Measurements from ENCODE around the gene ARMC2.

The ARMC2 gene

GRCh38 chr6:108870357-108870756 is 22.1 kb downstream of the ARMC2 start:
- Mint-ChIP-seq H3K4me1 (ENCODE audit: low read depth) (peaks cover 46% of the 10 kb centered on the region), H3K9me3 (no peaks in the 10 kb centered on the region), H3K27me3 (peaks cover 22% of the 10 kb centered on the region), H3K36me3 (ENCODE audit: low read depth) (peaks cover 19% of the 10 kb centered on the region), H3K4me3 (no peak overlapping the region), H3K27ac (peak overlapping the region; percentile 5)
- intact Hi-C loops (cut with micrococcal nuclease): no loop called here

DNA sequence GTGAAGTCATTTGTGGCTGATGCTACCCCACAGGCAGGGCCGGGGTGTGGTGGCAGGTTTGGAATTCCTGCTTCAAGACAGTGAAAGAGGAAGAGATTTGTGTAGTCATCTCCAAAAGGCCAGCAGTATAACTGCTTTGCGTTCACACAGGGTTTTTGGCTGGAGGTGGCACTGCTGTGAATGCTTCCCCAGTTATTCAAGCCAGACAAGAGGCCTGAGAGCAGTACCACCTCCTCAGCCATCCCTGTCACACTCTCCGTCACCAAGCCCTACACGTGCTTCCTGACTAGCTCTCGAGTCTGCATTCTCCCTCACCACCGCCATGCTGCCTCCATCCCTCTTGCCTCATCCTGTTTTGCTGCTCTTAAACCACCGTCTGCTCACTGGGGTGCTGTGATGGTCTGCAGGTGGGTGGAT is 23.9 kb downstream of the ARMC2 start:
- Mint-ChIP-seq H3K9me3 (no peaks in the 10 kb centered on the region), H3K27me3 (peaks cover 23% of the 10 kb centered on the region), H3K36me3 (ENCODE audit: low read depth) (peaks cover 19% of the 10 kb centered on the region), H3K4me3 (no peak overlapping the region), H3K4me1 (ENCODE audit: low read depth) (peaks cover 45% of the 10 kb centered on the region), H3K27ac (peak overlapping the region; percentile 12)
- intact Hi-C loops (cut with micrococcal nuclease): no loop called here

GRCh38 chr6:108872575-108872974 is 24.4 kb downstream of the ARMC2 start:
- Mint-ChIP-seq H3K27ac (peak overlapping the region; percentile 12), H3K4me1 (ENCODE audit: low read depth) (peaks cover 45% of the 10 kb centered on the region), H3K4me3 (no peak overlapping the region), H3K9me3 (no peaks in the 10 kb centered on the region), H3K36me3 (ENCODE audit: low read depth) (peaks cover 20% of the 10 kb centered on the region), H3K27me3 (peaks cover 25% of the 10 kb centered on the region)
- intact Hi-C loops (cut with micrococcal nuclease): no loop called here

DNA sequence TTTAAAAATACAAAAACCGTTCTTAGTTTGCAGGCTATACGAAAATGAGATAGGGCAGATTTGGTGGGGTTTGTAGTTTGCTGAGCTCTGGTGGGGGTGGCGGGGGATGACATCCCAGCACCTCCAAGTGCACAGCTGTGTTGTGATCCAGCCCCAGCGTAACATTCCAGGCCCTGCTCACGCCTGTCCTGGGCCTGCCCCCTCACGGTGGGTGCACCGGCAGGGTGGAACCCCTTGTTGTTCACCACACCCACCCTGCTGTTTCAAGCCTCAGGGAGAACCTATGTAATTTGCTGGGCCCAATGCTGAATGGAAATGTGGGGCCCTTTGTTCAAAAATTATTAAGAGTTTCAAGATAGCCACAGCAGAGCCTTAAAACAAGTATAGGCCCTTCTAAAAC is 25.0 kb downstream of the ARMC2 start:
- Mint-ChIP-seq H3K4me1 (ENCODE audit: low read depth) (peaks cover 45% of the 10 kb centered on the region), H3K36me3 (ENCODE audit: low read depth) (peaks cover 27% of the 10 kb centered on the region), H3K27ac (peak overlapping the region; percentile 67), H3K9me3 (no peaks in the 10 kb centered on the region), H3K27me3 (peaks cover 32% of the 10 kb centered on the region), H3K4me3 (no peak overlapping the region)
- intact Hi-C loops (cut with micrococcal nuclease): no loop called here

GRCh38 chr6:108873971-108874370 is 25.7 kb downstream of the ARMC2 start:
- H3K4me1 Mint-ChIP-seq (ENCODE audit: low read depth): peaks cover 45% of the 10 kb centered on the region
- peaks cover 30% of the 10 kb centered on the region for H3K36me3 Mint-ChIP-seq (ENCODE audit: low read depth)
- H3K27ac Mint-ChIP-seq: peak overlapping the region; percentile 67
- H3K9me3 Mint-ChIP-seq: peaks cover 6% of the 10 kb centered on the region
- H3K27me3 Mint-ChIP-seq: peaks cover 36% of the 10 kb centered on the region
- no peak overlapping the region for H3K4me3 Mint-ChIP-seq
- intact Hi-C loops (cut with micrococcal nuclease): loop anchor here (2.0 kb wide), 1 partner anchor 15 kb away; no protein-coding TSS in a partner anchor

GRCh38 chr6:108874470-108875160 is 26.4 kb downstream of the ARMC2 start:
- H3K27me3 Mint-ChIP-seq: peaks cover 40% of the 10 kb centered on the region
- peak overlapping the region; percentile 24 for H3K4me3 Mint-ChIP-seq
- peak overlapping the region; percentile 67 for H3K27ac Mint-ChIP-seq
- intact Hi-C loops (cut with micrococcal nuclease): loop anchor here (2.0 to 5.0 kb wide), 2 partner anchors 14 to 37 kb away; no protein-coding TSS in a partner anchor
- peaks cover 12% of the 10 kb centered on the region for H3K9me3 Mint-ChIP-seq
- peaks cover 32% of the 10 kb centered on the region for H3K36me3 Mint-ChIP-seq (ENCODE audit: low read depth)
- H3K4me1 Mint-ChIP-seq (ENCODE audit: low read depth): peaks cover 45% of the 10 kb centered on the region

- Mint-ChIP-seq H3K27ac (peak overlapping the region; percentile 67), H3K27me3 (peaks cover 42% of the 10 kb centered on the region), H3K4me1 (ENCODE audit: low read depth) (peaks cover 45% of the 10 kb centered on the region), H3K9me3 (peaks cover 12% of the 10 kb centered on the region), H3K4me3 (no peak overlapping the region), H3K36me3 (ENCODE audit: low read depth) (peaks cover 30% of the 10 kb centered on the region)
- intact Hi-C loops (cut with micrococcal nuclease): loop anchor here (2.0 to 5.0 kb wide), 2 partner anchors 14 to 38 kb away; no protein-coding TSS in a partner anchor
These were observed 26.9 kb downstream of the ARMC2 start for GRCh38 chr6:108875161-108875555.

DNA sequence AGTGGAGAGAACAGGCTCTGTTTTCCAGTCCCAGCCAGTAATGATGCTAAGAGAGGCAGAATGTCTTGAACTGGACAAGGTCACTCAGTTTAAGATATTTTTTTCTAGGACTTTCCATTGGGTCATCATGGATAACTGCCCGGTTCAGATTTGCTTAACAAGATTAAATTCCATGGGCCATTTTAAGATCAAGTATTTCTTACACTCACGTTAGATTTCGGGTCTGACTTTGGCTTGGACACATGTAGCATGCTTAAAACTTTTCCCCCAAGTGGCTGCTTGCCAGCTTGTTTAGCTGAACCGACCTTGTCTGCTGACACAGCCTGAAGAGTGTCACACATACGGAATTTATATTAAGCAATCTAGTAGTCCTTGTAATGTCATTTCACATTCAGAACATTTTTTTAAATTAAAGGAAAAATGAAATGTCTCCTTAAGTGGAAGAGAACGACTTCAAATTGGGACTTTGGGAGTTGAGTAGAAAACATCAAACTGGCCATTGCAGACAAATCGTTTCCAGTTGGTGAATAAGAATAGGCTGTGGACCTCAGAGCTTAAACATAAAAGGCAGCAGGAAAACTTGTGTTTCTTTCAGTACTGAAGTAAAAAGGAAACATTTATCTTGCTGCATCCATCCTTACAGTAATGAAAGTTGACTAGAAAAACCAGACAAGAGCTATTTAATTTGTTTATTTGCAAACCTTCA is 29.0 kb downstream of the ARMC2 start:
- Mint-ChIP-seq H3K27ac (no peak overlapping the region), H3K27me3 (peaks cover 46% of the 10 kb centered on the region), H3K4me1 (ENCODE audit: low read depth) (peaks cover 43% of the 10 kb centered on the region), H3K4me3 (no peak overlapping the region), H3K36me3 (ENCODE audit: low read depth) (peaks cover 31% of the 10 kb centered on the region), H3K9me3 (peaks cover 12% of the 10 kb centered on the region)
- intact Hi-C loops (cut with micrococcal nuclease): loop anchor here (5.0 kb wide), 1 partner anchor 40 kb away; no protein-coding TSS in a partner anchor

DNA sequence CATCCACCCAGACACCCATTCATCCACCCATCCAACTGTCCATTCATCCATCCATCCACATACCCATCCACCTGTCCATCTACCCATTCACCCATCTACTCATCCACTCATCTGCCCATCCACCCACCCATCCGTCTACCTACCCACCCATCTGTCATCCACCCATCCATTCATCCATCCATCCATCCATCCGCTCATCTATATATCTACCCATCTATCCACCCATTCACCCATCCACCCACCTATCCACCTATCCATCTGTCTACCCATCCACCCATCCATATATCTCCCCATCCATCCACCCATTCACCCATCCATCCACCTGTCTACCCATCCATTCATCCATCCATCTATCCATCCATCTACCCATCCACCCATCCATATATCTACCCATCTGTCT is 30.7 kb downstream of the ARMC2 start:
- intact Hi-C loops (cut with micrococcal nuclease): loop anchor here (5.0 kb wide), 1 partner anchor 42 kb away; no protein-coding TSS in a partner anchor
- Mint-ChIP-seq H3K27ac (no peak overlapping the region), H3K4me1 (ENCODE audit: low read depth) (peaks cover 47% of the 10 kb centered on the region), H3K36me3 (ENCODE audit: low read depth) (peaks cover 31% of the 10 kb centered on the region), H3K27me3 (peaks cover 44% of the 10 kb centered on the region), H3K4me3 (no peak overlapping the region), H3K9me3 (peaks cover 12% of the 10 kb centered on the region)

GRCh38 chr6:108883172-108883571 is 35.0 kb downstream of the ARMC2 start:
- Mint-ChIP-seq H3K27me3 (peaks cover 52% of the 10 kb centered on the region), H3K36me3 (ENCODE audit: low read depth) (peaks cover 24% of the 10 kb centered on the region), H3K4me1 (ENCODE audit: low read depth) (peaks cover 46% of the 10 kb centered on the region), H3K9me3 (peaks cover 12% of the 10 kb centered on the region), H3K27ac (no peak overlapping the region), H3K4me3 (no peak overlapping the region)
- intact Hi-C loops (cut with micrococcal nuclease): no loop called here

DNA sequence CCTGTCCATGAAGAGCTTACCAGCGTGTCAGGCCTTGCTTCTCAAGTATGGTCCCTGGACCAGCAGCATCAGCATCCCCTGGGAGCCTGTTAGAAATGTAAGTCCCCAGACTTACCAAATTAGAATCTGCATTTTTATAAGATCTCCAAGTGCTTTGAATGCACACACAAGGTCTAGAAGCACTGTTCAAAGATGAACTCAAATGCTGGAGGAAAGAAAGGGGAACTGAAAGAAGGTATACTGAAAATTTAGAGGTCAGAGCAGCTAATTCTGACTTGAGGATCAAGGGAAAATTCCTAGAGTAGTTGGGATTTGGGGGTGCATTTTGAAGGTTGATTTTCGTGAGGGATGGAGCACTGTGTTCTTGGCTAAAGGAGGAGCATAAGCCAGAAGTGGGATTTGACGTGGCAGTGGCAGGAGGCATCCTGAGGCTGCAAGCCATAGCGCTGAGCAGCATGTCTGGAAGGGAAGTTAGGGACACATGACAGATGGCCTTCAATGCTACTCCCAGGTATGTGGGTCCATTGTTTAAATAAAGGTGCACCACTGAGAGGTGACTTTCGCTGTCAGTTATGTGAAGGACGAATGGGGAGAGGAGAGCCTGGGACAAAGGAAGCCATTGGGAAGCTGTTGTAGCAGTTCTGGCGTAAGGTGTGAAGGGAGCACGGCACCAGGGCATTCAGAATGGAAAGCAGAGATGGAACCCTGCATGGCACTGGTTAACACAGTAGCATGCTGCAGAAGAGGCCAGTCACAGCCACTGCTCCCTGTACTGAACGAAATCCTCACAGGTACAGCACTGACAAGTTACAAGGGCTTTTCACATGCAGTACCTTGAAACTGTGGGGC is 36.2 kb downstream of the ARMC2 start:
- H3K4me1 Mint-ChIP-seq (ENCODE audit: low read depth): peaks cover 56% of the 10 kb centered on the region
- H3K27ac Mint-ChIP-seq: no peak overlapping the region
- peaks cover 12% of the 10 kb centered on the region for H3K36me3 Mint-ChIP-seq (ENCODE audit: low read depth)
- H3K27me3 Mint-ChIP-seq: peaks cover 43% of the 10 kb centered on the region
- intact Hi-C loops (cut with micrococcal nuclease): no loop called here
- H3K4me3 Mint-ChIP-seq: no peak overlapping the region
- H3K9me3 Mint-ChIP-seq: peaks cover 2% of the 10 kb centered on the region

DNA sequence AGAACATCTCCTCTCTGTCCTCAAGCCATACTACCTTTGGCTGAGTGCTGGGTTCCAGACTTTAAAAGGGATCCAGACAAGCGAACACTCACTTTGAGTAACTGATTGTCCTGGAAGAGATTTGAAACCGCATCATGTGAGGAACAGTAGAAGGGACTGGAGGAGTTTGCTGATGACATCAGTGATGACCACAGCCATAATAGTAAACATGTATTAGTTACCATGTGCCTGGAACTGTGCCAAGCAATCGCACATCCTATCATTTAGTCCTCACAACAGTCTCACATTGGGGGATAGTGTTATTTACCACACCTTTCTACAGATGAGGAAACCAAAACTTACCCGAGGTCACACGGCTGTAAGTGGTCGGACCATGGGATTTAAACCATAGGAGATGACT is 39.8 kb downstream of the ARMC2 start:
- H3K27ac Mint-ChIP-seq: peak overlapping the region; percentile 23
- no peaks in the 10 kb centered on the region for H3K9me3 Mint-ChIP-seq
- H3K4me3 Mint-ChIP-seq: no peak overlapping the region
- H3K27me3 Mint-ChIP-seq: peaks cover 22% of the 10 kb centered on the region
- no peaks in the 10 kb centered on the region for H3K36me3 Mint-ChIP-seq (ENCODE audit: low read depth)
- H3K4me1 Mint-ChIP-seq (ENCODE audit: low read depth): peaks cover 38% of the 10 kb centered on the region
- intact Hi-C loops (cut with micrococcal nuclease): loop anchor here (2.0 kb wide), 1 partner anchor 13 kb away; no protein-coding TSS in a partner anchor

DNA sequence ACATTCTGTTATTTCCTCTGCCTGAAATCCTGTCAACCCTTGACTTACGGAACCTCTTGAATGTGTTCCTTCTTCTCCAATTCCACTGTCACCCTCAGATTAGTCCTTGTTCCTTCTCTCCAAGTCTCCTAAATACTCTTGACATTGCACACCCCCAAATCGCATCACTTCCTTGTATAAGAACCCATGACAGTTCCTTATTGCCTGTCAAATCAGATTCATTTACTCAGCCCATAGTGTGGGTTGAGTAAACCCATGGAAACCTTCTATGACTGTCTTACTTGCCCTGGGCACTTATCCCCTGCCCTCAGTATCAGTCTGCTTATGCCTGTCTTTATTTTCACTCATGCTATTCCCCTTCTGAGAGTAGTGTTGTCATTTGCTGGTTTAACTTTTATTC is 40.5 kb downstream of the ARMC2 start:
- Mint-ChIP-seq H3K27ac (peak overlapping the region; percentile 23), H3K36me3 (ENCODE audit: low read depth) (no peaks in the 10 kb centered on the region), H3K9me3 (no peaks in the 10 kb centered on the region), H3K4me3 (no peak overlapping the region), H3K4me1 (ENCODE audit: low read depth) (peaks cover 38% of the 10 kb centered on the region), H3K27me3 (peaks cover 22% of the 10 kb centered on the region)
- intact Hi-C loops (cut with micrococcal nuclease): loop anchor here (2.0 kb wide), 1 partner anchor 14 kb away; no protein-coding TSS in a partner anchor

All from dendritic cell treated with granulocyte-macrophage colony-stimulating factor and Interleukin-4, amounts not matched to agents 40 ng/mL and 50 ng/mL, for 4 days (primary cell).